CD4-positive, alpha-beta T cell treated with Interleukin-17A for 1 hour (primary cell): ENCODE results near the gene UTS2R.

Experiments used
- DNase-seq: peaks from one replicate; pipeline ENCODE4 v3.0.0-alpha.2; 2020

UTS2R gene

DNA sequence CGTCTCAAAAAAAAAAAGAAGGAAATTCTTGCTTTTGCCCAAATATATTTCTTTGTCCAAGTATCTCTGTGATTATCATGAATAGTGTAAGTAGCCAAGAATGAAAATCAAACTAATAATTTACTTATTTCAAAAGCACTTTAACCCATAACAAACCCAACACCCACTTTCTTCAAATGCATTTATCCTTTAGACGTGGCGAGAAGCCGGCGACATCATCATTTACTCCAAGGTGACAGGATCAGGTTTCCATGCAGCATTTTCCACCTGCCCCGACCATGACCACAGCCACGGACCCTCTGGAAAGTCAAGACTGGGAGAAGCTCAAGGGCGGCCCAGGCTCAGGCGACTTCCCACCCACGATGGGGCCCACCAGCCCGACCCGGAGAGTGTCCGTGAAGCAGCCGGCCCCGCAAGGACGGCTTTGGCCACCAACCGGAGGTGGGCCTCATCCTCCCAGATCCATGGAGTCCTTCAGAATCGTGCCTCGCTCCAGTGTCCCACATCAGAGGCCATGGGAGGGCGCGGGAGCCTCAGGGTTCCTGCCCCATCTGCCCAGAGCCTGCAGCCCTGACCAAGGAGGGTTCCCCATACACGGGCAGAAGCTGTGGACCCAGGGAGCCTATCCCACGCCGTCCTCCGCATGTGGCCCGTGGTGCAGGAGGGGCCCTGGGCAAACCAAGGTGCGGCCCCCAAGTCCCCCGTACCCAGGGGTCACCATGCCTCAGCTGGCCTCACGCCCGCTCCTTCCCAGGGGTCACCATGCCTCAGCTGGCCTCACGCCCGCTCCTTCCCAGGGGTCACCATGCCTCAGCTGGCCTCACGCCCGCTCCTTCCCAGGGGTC, 18.7 kb downstream of the UTS2R start:
- DNase-seq, result no peak

DNA sequence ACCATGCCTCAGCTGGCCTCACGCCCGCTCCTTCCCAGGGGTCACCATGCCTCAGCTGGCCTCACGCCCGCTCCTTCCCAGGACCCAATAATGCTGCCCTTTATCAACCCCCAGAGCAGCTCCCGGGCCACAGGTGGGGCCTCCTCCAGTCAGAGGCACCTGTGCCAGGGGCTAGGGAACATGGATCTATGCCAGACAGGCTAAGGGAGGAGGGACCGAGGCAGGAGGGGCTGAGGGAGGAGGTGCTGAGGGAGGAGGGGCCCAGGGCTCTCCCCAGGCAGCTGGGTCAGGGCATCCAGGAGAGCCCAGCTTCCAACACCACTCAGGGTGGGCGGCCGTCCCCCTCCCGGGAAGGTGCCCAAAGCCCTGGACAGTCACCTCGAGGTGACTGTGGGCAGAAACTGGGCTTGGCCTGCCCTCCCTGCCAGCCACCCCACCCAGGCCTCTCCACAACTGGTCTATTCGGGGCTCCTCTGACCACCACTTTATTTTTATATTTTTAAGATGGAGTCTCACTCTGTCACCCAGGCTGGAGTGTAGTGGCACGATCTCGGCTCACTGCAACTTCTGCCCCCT, 19.4 kb downstream of the UTS2R start:
- DNase-seq, result no peak

DNA sequence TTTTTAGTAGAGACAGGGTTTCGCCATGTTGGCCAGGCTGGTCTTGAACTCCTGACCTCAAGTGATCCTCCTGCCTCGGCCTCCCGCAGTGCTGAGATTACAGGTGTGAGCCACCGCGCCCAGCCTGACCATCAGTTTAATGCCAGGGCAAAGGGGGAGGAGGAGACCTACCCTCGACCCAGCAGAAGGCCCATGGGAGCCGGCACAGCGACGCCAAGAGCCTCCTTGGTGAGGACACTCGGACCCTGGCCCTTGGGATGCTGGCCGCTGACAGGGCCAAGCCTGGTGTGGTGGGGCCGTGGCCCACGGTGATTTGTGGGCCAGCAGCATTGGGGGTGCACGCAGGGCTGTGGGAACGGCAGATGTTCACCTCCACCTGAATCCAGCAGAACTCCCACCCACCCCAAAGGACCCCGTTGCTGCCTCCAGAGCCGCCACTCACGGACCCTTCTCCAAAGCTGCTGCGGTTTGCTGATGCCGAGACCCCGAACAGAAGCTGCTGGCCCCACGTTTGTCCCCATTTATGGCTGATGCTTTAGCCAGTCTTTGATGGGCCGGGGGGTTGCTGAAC, 20.0 kb downstream of the UTS2R start:
- DNase-seq, result no peak

DNA sequence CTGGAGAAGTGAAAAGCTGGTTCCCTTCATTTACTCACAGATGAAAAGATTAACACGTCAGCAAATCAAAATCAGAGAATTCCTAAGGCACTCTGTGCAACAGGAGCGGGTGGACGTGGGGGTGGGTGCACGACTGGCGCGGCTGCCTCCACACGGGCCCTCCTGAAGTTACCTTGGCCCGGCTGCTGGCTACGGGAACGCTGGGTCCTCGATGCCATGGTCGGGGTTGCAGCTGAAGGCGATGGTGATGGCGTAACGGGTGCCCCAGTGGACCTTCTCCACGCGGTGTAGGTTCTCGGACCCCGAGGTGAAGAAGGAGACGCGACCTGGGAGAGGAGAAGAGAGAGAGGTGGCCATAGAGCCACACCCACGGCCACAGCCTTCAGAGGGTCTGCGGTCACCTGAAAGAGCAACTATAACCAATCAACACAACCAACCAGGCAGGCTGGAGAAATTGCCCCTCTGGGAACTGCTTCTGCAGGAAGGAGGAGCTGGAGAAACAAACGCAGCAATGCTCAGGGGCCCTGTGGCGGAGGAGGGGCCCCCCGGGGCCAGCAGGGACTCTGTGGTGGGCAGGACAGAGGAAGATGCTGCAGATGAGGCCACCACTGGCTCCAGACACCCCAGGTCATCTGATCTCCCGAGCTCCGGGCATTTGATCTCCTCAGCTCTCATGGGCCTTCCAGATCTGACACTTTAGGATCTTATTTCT, 20.8 kb downstream of the UTS2R start:
- no peak for DNase-seq

DNA sequence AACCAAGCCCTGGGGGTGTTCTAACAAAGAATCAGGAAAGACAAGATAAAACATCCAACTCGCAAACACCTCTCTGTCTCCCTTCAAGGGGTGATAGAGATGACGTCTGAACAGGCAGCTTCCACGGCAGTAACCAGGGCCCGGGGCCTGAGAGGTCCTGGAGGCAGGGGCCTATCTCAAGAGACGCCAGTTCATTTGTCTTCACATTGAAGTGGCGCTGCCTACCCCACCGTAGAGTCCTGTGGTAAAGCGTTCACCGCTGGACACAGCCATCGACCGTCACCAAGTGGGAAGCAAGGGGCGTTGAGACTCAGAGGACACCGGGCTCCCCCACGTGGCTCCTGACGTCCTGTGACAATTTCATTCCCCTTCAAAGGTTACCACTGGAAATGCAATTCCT, 21.4 kb downstream of the UTS2R start:
- DNase-seq, result no peak

DNA sequence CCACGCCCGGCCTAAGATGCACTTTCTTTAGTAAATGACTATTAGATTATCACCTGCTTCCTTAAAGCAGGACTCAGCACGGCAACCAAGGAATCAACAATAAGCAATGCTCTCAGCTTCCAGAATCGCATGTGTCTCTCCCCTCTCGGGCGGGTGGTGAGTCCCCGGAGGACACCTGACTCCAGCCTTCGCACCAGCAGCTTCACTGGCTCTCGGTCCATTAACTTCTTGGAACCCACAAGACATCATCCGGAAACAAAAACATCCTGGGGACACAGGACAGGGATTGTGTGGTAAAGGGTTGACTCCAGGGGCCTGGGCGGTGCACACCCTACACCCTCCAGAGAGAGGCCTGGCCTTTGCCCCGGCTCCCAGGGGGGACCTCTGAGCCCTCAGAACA, 22.7 kb downstream of the UTS2R start:
- DNase-seq, result no peak

DNA sequence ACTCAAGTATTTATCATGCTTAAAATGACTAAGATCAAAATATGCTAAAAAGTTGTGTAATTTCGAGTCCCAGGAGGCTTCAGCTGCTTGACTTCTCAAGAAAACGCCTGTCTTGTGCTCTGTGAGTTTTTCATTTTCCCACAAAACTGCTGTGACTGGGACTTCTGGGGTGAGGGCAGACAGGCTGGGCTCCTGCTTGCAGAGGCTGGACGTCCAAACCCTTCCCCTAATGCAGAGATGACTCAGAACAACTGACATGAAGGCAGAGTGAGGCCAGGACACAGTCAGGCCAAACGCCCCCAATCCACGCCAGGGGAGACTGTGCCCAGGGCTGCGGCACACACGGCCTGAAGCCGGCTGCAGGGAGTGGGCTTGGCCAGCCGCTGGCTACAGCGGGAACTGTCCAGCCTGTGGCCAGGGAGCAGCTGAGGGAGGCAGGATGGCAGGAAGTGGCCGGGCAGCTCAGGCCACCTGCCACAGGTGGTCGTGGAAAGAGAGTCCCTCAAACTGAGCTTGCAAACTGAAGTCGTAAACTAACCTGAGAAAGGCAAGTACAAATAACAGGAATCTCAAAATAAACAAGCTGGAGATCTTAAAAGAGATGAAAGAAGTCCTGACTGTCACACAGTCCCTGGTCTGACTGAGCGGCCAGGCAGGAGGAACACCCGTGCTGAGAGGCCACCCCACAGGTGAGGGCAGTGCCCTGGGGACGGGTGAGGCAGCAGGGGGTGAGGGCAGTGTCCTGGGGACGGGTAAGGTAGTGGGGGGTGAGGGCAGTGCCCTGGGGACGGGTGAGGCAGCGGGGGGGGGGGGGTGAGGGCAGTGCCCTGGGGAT, 25.3 kb downstream of the UTS2R start:
- no peak for DNase-seq

DNA sequence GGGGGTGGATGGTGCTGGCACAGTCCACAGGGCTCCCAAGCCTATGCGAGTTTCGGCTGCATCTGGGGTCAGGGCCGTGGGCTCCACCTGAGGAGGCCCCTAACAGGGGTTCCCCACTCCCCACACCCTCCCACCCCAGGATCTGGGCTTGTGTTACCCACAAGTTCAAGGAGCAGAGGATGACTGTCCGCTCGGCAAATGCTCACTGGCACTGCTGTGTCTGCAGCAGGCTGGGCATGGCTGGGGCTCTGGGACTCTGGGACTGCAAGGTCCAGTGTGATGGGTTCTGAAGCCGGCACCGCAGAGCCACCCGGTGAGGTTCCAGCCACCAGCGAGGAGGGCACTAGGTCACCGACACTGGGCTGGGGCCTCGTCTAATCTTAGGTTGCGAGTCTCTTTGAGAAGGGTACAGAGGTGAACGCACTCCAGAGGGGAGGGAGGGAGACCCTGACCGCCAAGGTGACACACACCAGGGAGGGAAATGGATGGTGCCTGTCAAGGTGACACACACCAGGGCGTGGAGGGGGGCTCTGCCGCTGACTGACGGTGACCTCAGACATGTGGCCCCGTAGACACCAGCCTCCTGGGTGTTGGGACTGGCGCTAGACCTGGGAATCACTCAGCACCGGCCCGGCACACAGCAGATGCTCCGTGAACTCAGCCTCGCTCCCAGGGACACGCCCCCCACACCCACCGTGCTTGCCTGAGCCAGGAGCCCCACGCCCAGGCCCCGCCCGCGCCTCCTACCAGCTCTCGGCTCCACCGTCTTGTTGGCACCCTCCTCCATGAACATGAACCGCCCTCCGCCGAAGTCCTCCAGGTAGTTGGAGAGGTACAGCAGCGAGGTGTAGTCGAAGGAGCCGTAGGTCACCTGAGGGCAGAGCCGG, 26.1 kb downstream of the UTS2R start:
- DNase-seq, result no peak

DNA sequence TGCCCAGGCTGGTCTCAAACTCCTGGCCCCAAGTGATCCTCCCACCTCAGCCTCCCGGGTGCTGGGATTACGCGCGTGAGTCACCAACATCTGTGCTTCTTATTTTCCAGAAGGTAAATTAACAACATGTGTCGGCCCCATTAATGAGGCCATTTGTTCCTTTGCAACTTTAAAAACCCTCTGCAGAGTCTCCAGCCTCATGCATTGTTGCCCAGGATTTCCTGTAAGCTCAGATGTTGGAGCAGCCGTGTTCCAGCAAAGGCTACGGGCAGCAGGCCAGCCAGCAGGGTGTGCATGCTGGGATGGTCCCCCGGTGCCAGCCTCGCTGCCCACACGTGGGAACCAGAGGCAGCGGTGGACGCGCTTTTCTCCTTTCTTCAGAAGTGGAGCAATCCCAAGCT, 27.5 kb downstream of the UTS2R start:
- DNase-seq, result no peak

DNA sequence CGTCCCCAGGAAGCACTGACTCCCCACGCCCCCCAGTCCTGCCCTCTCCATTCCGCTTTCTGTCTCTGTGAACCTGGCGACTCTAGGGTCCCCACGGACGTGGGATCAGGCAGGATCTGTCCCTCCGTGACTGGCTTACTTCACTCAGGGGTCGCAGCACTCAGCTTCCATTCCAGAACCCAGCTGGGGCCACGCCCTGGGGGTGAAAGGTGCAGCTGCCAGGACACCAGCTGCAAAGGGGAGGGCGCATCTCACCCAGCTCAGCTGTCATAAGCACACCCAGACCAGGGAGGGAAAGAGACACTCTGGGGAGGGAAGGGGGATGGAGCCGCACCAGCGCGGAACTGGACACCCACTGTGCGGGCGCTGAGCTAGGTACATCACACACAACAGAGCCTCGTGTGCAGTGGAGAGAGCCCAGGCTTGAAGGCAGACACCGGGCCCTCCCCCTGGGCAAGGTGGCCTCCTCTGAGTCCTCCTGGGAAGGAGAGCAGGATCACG, 28.1 kb downstream of the UTS2R start:
- DNase-seq, result no peak

DNA sequence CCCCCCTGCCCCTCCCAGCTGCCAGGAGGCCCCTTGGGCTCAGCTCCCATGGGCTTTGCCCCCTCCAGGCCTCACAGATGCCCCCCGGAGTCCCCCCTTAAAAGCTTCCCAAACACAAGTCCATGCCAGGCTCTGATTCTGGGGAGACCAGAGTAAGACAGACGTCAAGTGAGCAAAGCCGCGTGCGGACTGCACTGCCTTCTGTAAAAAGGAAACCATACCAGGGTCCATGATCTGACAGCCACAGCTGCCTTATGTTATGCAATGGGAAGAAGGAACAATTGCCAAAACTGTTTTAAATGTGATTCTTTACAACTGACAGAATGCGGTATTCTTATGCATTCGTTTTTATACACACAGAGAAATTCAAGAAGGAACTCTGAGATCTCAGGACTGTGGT, 28.6 kb downstream of the UTS2R start:
- DNase-seq, result no peak

DNA sequence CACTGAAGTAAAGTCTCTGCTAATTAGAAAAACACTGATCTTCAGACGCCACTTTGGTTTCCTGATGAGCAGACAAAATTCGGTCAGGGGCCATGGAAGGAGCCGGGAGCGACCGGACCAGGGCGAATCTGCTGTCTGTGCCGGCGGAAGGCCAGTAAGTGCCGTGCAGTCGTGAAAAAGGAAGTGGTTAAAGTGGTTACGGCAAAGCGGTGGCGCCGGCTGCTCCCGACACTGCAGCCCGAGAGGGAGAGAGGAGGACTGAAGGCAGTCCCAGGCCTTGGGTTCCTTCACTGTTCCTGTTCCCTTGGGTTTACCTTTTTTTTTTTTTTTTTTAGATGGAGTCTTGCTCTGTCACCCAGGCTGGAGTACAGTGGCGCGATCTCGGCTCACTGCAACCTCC, 29.3 kb downstream of the UTS2R start:
- DNase-seq, result peak; percentile 58

DNA sequence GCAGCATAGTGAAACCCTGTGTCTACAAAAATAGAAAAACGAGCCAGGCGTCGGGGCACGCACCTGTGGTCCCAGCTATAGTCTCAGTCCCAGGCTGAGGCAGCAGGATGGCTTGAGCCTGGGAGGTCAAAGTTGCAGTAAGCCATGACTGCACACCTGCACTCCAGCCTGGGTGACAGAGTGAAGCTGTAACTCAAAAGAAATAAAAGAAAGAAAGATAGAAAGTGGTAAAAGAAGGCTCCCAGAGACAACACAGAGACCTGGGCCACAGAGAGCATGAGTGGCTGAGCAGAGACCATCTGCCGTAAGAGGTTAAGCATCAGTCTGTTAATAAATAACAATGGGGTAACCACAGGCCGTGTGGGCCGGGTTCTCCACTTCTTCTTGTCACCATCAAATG, 31.3 kb downstream of the UTS2R start:
- no peak for DNase-seq

DNA sequence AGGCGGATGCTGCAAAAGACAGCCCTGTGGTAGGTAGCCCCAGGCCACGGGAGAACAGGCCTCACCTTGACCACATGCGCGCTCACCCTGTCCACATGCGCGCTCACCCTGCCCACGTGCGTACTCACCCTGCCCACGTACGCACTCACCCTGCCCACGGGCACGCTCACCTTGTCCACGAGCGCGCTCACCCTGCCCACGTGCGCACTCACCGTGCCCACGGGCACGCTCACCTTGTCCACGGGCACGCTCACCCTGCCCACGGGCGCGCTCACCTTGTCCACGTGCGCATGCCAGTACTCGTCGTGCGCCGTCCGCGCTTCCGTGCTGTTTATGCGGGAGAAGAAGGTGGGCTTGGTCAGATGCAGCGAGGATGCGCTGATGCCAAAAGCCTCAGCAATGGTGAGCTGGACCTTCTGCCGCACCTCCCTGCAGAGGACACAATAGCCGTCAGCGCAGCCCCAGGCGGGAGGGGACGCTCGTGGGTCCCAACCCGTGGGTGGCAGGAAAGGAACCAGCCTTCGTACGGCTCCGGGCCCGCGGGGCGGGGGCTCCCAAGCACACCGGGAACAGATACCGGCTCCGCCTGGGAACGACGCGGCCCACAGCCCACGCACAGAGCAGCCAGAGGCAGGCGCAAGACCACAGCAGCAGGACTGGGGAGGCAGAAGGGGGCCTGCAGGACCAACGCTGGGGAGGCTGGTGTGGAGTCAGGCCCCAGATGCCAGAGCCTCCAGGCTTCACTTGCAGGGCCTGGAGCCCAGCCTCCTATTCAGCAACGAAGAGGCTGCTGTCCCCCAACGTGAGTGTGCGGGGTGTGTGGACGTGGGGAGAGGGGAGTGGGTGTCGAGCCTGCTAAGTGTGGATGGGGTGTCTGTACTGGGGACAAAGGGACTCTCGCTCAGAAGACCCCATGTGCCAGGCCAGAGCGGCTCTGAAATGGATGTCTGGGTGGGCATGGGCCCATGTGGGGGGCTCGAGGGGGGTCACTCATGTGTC, 32.4 kb downstream of the UTS2R start:
- DNase-seq, result no peak

DNA sequence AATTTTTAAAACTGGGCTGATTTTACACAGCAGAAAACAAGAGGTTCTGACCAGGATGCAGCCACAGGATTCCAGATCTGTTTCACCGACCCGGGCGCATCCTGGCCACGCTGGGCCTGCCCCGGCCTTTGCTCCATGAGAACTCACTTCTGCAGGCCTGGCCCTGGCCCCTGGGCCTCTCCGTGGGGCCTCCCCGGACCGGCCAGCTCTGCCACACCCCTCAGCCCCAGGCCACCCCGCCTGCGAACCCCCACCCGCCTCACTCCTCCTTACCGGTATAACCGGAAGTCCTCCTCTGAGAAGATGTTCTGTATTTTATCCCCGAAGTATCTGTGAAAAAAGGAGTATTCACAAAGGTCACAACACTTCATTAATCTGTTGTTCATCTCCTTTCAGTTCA, 33.5 kb downstream of the UTS2R start:
- DNase-seq, result no peak

DNA sequence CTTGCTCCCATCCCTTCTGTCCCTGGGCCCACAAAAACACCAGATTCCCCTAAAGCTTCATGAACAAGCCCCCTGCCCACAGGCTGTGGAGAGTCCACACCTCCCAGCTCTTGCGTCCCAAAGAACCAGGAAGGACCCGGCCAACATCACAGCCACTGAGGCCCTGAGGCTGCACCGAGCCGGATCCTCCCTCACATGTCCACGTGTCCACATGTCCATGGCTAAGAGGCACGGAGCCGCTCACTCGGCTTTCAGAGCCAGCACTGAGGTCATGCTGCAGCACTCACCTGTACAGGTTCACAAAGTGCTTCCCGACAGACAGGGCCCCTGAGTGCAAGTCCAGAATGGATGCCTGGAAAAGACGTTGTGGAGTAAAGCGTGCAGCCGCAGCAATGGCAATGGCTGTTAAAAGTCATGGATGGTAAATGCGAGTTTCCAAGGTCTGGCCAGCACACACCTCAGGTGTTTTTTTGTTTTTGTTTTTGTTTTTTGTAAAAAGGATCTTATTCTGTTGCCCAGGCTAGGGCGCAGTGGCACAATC, 34.6 kb downstream of the UTS2R start:
- DNase-seq, result no peak

DNA sequence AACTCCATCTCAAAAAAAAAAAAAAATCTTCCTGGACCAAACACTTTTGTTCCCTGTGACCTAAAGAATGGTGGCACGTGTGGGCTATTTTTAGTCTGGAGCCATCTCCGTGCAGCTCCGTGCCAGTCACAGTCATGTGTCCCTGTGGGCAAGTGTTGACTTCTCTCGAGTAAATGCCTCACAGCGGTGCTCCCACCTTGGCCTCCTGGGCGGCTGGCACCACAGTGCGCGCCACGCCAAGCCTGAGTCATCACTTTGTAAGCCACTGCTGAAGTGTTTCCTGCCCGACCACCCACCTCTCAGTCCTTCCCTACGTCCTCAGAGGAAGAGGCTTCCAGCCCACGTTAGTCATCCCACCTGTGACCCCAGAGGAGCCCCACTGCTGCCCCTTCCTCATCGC, 35.7 kb downstream of the UTS2R start:
- DNase-seq, result no peak

DNA sequence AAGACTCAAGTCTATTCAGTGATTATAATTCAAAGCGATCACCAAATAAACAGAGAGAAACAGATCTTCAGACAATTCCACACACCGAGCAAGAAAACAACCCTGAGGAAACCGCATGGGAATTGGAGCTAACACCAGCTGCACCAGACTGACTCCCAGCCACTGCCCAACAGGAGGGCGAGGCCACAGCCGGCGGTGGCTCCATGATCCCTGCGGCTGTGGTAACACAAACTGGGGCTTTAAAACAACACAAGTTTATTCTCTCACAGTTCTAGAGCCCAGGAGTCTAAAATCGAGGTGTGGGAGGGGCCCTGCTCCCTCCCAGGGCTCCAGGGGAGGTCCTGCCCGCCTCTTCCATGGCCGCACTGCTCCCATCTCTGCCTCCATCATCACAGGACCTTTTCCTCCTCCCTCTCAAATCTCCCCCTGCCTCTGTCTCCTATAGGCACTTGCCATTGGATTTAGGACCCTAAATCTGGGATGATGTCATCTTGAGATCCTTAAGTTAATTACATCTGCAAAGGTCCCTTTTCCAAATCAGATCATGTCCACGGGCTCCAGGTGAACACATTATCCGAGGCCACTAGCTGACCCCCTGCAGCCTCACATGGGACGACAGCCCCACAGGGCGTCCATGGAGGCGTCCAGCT, 36.8 kb downstream of the UTS2R start:
- no peak for DNase-seq

DNA sequence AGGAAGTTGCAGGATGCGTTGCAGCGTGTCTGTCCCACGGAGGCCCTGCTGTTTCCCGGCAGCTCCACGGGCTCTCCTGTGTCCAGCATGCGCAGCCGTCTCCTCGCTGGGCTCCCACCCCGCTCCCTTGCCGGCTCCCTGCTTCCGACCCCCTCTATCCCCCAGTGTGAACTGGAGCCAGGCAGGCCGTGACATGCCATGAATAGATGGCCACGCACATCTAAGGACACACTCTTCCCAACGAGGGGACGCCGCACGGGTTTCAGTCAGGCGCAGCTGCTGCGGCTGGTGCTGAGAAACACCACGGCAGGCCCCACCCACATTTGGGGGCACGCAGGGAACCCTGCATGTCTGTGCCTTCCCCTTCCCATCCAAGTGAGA, 37.4 kb downstream of the UTS2R start:
- no peak for DNase-seq
